Epithelial cell of esophagus (primary cell): ENCODE results near the gene SULT2A1.

Source experiments
- DNase-seq: peaks from one replicate; pipeline ENCODE4 v3.0.0; 2010; ENCODE audit warnings: low read depth
- H3K4me3 ChIP-seq: 2 replicates; pipeline ENCODE4 v1.5.1; 2011; ENCODE audit warnings: mild to moderate bottlenecking, low read length, control low read depth
- TF ChIP-seq, protein P1 (sequence below): IDR thresholded peaks from 2 replicates; pipeline ENCODE4 v1.5.1; 2011; ENCODE audit warnings: low read depth, mild to moderate bottlenecking, low read length, control low read depth, inconsistent platforms; ENCODE audit not compliant: insufficient read depth; ENCODE audit errors: missing control alignments

Gene SULT2A1

GRCh38 chr19:47896019-47896418 is 9.9 kb upstream of the SULT2A1 start:
- no peak overlapping the region for H3K4me3 ChIP-seq
- TF ChIP-seq, protein P1, sequence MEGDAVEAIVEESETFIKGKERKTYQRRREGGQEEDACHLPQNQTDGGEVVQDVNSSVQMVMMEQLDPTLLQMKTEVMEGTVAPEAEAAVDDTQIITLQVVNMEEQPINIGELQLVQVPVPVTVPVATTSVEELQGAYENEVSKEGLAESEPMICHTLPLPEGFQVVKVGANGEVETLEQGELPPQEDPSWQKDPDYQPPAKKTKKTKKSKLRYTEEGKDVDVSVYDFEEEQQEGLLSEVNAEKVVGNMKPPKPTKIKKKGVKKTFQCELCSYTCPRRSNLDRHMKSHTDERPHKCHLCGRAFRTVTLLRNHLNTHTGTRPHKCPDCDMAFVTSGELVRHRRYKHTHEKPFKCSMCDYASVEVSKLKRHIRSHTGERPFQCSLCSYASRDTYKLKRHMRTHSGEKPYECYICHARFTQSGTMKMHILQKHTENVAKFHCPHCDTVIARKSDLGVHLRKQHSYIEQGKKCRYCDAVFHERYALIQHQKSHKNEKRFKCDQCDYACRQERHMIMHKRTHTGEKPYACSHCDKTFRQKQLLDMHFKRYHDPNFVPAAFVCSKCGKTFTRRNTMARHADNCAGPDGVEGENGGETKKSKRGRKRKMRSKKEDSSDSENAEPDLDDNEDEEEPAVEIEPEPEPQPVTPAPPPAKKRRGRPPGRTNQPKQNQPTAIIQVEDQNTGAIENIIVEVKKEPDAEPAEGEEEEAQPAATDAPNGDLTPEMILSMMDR: no peak
- DNase-seq: no peak

GRCh38 chr19:47895165-47895782 is 9.2 kb upstream of the SULT2A1 start:
- TF ChIP-seq, protein P1: no peak
- no peak for DNase-seq
- no peak overlapping the region for H3K4me3 ChIP-seq

DNA sequence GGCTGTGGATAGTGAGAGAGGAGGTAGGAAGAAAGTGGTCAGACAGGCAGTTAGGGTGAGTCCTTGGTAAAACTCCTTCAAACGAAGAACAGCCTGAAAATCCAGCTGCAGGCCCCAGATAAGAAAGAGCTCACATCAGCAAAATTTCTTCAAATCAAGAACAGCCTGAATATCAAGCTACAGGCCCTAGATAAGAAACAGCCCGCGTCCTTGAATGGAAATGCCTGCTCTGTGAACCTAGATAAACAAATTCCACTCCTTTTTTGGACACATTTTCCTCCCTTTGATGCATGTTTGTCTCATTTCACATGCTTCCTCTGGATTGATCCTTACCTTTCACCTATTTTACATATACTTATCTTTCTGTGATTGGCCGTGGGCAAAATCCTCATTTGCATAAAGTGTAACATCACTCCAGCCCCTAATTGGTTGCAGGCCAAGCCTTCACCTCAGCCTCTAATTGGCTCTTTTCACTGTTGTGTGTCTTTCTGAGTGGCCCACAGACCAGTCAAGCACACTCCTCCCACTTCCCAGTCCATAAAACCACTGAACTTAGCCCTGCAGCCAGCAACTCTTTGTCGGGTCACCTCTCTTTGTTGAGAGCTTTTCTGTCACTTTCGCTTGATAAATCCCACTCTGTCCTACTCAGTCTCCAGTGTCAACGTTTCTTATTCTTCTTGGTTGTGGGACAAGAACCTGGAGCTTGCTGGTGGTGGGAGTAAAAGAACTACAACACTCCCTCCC is 6.0 kb upstream of the SULT2A1 start:
- H3K4me3 ChIP-seq: no peak overlapping the region
- no peak for DNase-seq
- TF ChIP-seq, protein P1: no peak

GRCh38 chr19:47891622-47891922 is 5.5 kb upstream of the SULT2A1 start:
- TF ChIP-seq, protein P1: no peak
- H3K4me3 ChIP-seq: no peak overlapping the region
- no peak for DNase-seq

- H3K4me3 ChIP-seq: no peak overlapping the region
- TF ChIP-seq, protein P1: no peak
- DNase-seq: no peak
Measured at GRCh38 chr19:47890865-47891621, 4.9 kb upstream of the SULT2A1 start.

DNA sequence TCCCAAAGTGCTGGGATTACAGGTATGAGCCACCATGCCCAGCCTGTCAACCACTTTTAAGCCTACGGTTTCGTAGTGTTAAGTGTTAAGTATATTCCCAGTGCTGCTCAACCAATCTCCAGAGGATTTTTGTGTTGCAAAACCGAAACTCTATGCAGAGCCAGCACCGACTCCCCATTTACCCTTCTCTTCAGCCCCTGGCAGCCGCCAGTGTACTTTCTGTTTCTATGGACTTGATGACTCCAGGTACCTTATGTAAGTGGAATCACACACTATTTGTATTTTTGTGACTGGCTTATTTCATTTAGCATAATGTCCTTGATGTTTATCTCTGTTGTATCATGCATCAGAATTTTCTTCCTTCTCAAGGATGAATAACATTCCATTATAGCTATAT is 1.1 kb downstream of the SULT2A1 start:
- TF ChIP-seq, protein P1: no peak
- H3K4me3 ChIP-seq: no peak overlapping the region
- DNase-seq: no peak
